GM20000 (cell line): ENCODE results near the gene LRP5.

ENCODE experiments used
- DNase-seq: peaks from one replicate; pipeline ENCODE4 v3.0.0; 2012; ENCODE audit warnings: low spot score
- CTCF ChIP-seq: IDR thresholded peaks from 2 replicates; pipeline ENCODE4 v1.5.1; 2012; ENCODE audit warnings: mild to moderate bottlenecking, control low read depth; ENCODE audit errors: extremely low read depth, missing control alignments

The LRP5 gene

GRCh38 chr11:68424981-68425865 lies 112.8 kb downstream of the LRP5 start:
- DNase-seq: no peak
- TF ChIP-seq CTCF: no peak

DNA sequence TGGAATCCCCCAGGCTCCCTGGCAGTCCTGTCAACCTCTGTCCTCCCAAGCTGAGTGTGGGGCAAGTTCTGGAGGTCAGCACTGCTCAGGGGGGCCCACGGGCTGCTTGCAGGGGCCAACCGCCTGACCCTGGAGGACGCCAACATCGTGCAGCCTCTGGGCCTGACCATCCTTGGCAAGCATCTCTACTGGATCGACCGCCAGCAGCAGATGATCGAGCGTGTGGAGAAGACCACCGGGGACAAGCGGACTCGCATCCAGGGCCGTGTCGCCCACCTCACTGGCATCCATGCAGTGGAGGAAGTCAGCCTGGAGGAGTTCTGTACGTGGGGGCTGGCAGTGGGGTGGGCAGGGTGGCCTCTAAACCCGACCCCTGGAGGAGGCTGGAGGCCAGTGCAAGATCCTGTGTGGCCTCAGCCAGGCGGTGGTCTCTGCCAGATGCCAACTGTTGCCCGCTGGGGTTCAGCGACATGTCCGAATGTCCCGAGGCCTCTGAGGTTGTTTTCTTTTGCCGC lies 113.5 kb downstream of the LRP5 start:
- no peak for TF ChIP-seq CTCF
- no peak for DNase-seq

DNA sequence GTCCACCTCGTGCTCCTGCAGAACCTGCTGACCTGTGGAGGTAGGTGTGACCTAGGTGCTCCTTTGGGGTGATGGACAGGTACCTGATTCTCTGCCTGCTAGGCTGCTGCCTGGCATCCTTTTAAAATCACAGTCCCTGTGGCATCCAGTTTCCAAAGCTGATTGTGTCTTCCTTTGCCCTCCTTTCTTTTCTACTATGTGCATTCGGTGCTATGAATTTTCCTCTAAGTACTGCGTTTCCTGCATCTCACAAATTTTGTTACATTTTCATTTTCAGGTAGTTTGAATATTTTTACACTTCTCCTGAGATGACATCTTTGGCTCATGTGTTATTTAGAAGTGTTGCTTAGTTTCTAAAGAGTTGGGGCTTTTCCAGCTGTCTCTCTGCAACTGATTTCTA lies 117.3 kb downstream of the LRP5 start:
- no peak for DNase-seq
- TF ChIP-seq CTCF: no peak

- DNase-seq: no peak
- no peak for TF ChIP-seq CTCF
Measured at GRCh38 chr11:68430384-68430783, 118.0 kb downstream of the LRP5 start.

DNA sequence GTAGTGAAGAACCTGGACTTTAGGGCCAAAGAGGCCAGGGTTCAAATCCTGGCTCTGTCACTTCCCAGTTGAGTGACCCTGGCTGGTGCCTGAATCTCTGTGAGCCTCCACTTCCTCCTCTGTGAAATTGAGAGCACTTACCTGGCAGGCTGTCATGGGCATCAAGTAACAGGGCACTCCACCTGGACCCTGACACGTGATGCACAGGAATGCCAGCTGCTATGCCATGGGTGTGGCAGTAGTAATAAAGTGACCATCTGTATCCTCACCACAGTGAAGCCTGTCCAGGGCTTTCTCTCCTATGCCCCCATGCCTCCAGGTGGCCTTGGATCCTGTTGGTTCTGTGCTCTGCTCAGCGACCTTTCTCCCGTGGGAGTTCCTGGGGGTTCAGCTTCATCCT lies 118.4 kb downstream of the LRP5 start:
- TF ChIP-seq CTCF: no peak
- DNase-seq: no peak

DNA sequence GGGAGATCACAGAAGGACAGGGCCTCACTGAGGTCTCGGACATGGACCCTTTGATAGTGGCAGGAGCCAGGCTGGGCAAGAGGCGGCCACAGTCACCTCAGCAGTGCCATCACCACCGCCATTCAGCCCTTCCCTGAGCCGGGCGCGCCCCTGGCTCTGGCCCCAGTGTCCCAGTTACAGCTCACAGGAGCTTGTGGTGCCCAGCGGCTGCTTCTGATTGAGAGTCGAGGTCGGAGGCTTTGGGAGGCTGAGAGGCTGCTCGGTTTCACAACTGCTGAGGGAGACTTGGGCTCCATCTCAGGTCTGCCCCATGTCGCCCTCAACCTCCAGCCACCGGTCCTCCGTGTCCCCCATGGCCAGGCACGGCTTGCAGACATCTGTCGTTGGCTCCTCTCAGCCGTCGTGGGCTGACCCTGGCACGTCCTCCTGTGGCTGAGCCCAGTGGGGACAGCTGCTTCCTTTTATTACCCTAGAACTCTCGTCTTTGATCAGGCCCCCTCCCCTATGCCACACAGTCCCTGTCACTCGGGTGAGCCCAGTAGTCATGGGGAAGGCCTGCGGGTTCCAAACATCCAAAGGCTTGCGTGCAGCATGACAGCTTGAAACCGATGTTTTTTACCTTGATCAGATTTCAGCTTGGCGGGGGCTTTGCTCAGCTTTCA lies 119.7 kb downstream of the LRP5 start:
- no peak for TF ChIP-seq CTCF
- DNase-seq: no peak

- DNase-seq: no peak
- TF ChIP-seq CTCF: no peak
Measured at GRCh38 chr11:68432874-68433273, 120.5 kb downstream of the LRP5 start.
